Neuronal stem cell (in vitro differentiated cells): ENCODE data around the gene FOXP1.
A peak's percentile ranks its signal among the peaks of the same experiment; 100 is the strongest.

Experiments used
- DNase-seq: peaks from one replicate; pipeline ENCODE4 v3.0.0-alpha.2; 2013; ENCODE audit warnings: low spot score
- H2AFZ ChIP-seq: one replicate; pipeline ENCODE4 v1.6.1; 2013; ENCODE audit warnings: mild to moderate bottlenecking, low read length, inconsistent platforms
- H2AK5ac ChIP-seq: 2 replicates; pipeline ENCODE4 v1.6.1; 2013; ENCODE audit warnings: low read depth, mild to moderate bottlenecking, inconsistent platforms, low read length, moderate library complexity, mixed read lengths
- H2BK120ac ChIP-seq: 2 replicates; pipeline ENCODE4 v1.6.1; 2013; ENCODE audit warnings: low read depth, mild to moderate bottlenecking, inconsistent platforms, low read length, moderate library complexity, mixed read lengths
- H2BK12ac ChIP-seq: one replicate; pipeline ENCODE4 v1.6.1; 2013; ENCODE audit warnings: low read length, inconsistent platforms
- H2BK15ac ChIP-seq: 2 replicates; pipeline ENCODE4 v1.6.1; 2013; ENCODE audit warnings: mild to moderate bottlenecking, low read length, inconsistent platforms, mixed read lengths
- H2BK5ac ChIP-seq: one replicate; pipeline ENCODE4 v1.6.1; 2013; ENCODE audit warnings: inconsistent platforms, mild to moderate bottlenecking, low read length, moderate library complexity
- H3K14ac ChIP-seq: one replicate; pipeline ENCODE4 v1.6.1; 2013; ENCODE audit warnings: low read length, inconsistent platforms
- H3K18ac ChIP-seq: 2 replicates; pipeline ENCODE4 v1.6.1; 2013; ENCODE audit warnings: low read length, inconsistent platforms
- H3K23ac ChIP-seq: 2 replicates; pipeline ENCODE4 v1.6.1; 2013; ENCODE audit warnings: low read depth, mild to moderate bottlenecking, mixed read lengths, low read length, inconsistent platforms; ENCODE audit not compliant: poor library complexity
- H3K27ac ChIP-seq: replicated peaks from 3 replicates; pipeline ENCODE4 v1.5.1; 2013; ENCODE audit warnings: low read length, inconsistent platforms
- H3K27me3 ChIP-seq, 3 experiments: 2 replicates each; pipeline ENCODE4 v1.6.1; 2013; ENCODE audit warnings: low read length in 3 of 3, mild to moderate bottlenecking in 2 of 3, inconsistent platforms in 1 of 3, low read depth in 1 of 3, mixed read lengths in 1 of 3, moderate library complexity in 1 of 3; ENCODE audit not compliant: control insufficient read depth in 3 of 3, insufficient read depth in 3 of 3
- H3K36me3 ChIP-seq, 2 donors: replicated peaks in 1 of 2; 2 replicates each; pipeline ENCODE4 v1.6.1; 2013; ENCODE audit warnings: low read length in 2 of 2; ENCODE audit not compliant: control insufficient read depth in 2 of 2, insufficient read depth in 2 of 2
- H3K4ac ChIP-seq: 2 replicates; pipeline ENCODE4 v1.6.1; 2013; ENCODE audit warnings: inconsistent platforms, mild to moderate bottlenecking, low read length, moderate library complexity
- H3K4me1 ChIP-seq, 2 donors: 1 replicate in 1 of 2; 2 replicates in 1 of 2; pipeline ENCODE4 v1.6.1; 2013; ENCODE audit warnings: low read length in 2 of 2, low read depth in 1 of 2; ENCODE audit not compliant: control insufficient read depth in 2 of 2, insufficient read depth in 1 of 2
- H3K4me2 ChIP-seq: one replicate; pipeline ENCODE4 v1.6.1; 2013; ENCODE audit warnings: mild to moderate bottlenecking, low read length, inconsistent platforms; ENCODE audit not compliant: insufficient read depth, poor library complexity, severe bottlenecking
- H3K4me3 ChIP-seq, 2 donors: 2 replicates each; pipeline ENCODE4 v1.5.1; 2013; ENCODE audit warnings: low read length in 2 of 2, mild to moderate bottlenecking in 2 of 2, inconsistent platforms in 1 of 2, moderate library complexity in 1 of 2
- H3K79me1 ChIP-seq: one replicate; pipeline ENCODE4 v1.6.1; 2013; ENCODE audit warnings: low read depth, mild to moderate bottlenecking, inconsistent platforms, low read length, moderate library complexity
- H3K9ac ChIP-seq: one replicate; pipeline ENCODE4 v1.6.1; 2013; ENCODE audit warnings: mild to moderate bottlenecking, low read depth, low read length, inconsistent platforms; ENCODE audit not compliant: poor library complexity
- H3K9me3 ChIP-seq, 2 donors: replicated peaks in 1 of 2; 2 replicates each; pipeline versions ENCODE3 to v1.6.1; 2013; ENCODE audit warnings: low read length in 2 of 2, mild to moderate bottlenecking in 2 of 2, inconsistent platforms in 1 of 2, low read depth in 1 of 2, mixed read lengths in 1 of 2, moderate library complexity in 1 of 2; ENCODE audit not compliant: control insufficient read depth in 2 of 2, insufficient read depth in 1 of 2
- H4K8ac ChIP-seq: one replicate; pipeline ENCODE4 v1.6.1; 2013; ENCODE audit warnings: low read depth, mild to moderate bottlenecking, inconsistent platforms, low read length, moderate library complexity
- H4K91ac ChIP-seq: one replicate; pipeline ENCODE4 v1.6.1; 2013; ENCODE audit warnings: low read length, low read depth, mild to moderate bottlenecking, inconsistent platforms; ENCODE audit not compliant: poor library complexity
- WGBS, 2 donors: extraction: QIAGEN DNeasy Blood & Tissue Kit; methylation state at CpG; one replicate each; pipeline ENCODE4 v1.1.7; 2013; ENCODE audit warnings: missing lambda C conversion rate in 2 of 2, mixed read lengths in 1 of 2; ENCODE audit not compliant: insufficient read length in 2 of 2, insufficient replicate concordance in 1 of 2; ENCODE audit errors: extremely low coverage in 2 of 2; 5-methylcytosine and 5-hydroxymethylcytosine counted together

Gene FOXP1

DNA sequence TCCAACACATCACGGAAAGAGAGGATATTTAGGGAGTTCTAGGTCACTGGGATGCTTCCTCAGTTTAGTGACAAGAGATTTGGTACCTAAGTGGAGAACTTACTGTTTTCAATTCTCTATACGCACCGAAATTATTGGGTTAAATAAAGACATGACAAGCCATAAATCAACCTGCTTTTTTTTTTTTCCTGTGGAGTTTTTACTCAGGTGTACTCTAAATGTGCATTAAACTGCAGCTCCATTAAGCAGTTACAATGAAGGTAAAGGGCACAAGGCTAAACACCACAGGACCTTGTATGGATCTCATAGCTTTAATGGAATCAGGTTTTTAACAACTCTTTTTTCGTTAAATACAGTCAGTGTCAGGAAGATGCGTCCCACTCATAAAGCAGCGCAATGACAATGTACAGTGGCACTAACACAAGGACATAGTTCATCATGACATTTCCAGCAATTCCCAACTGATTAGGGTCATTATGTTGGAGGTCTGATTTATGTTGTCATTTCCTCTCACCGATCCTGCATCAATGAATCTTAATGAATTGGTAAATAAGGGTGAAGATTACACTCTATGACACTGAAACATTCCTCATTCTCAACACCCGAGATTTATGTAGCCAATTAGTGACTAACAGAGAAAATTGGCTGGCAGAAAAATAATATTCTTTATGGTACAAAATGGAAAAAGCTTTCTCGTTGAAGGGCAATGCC lies 355.2 kb downstream of the FOXP1 start:
- Histone ChIP-seq H3K18ac (no peak overlapping the region), H2BK120ac (no peak overlapping the region), H3K36me3 (no peaks in the 10 kb centered on the region), H4K91ac (no peak overlapping the region), H3K14ac (no peak overlapping the region), H3K4me3 (no peak overlapping the region), H2AFZ (no peak overlapping the region), H3K23ac (no peak overlapping the region), H3K9ac (no peak overlapping the region), H3K27ac (no peak overlapping the region), H3K9me3 (no peaks in the 10 kb centered on the region), H2BK12ac (no peak overlapping the region), H2BK15ac (no peak overlapping the region), H3K4me2 (no peak overlapping the region), H2AK5ac (no peak overlapping the region), H2BK5ac (no peak overlapping the region), H3K79me1 (peaks cover 4% of the 10 kb centered on the region), H3K27me3 (no peaks in the 10 kb centered on the region), H3K4me1 (peaks cover 3 to 6% of the 10 kb centered on the region in 2 donors), H3K4ac (no peak overlapping the region), H4K8ac (no peak overlapping the region)
- WGBS, 2 donors = no CpG with 5 or more reads among the region's 9 CpGs
- no peak for DNase-seq

DNA sequence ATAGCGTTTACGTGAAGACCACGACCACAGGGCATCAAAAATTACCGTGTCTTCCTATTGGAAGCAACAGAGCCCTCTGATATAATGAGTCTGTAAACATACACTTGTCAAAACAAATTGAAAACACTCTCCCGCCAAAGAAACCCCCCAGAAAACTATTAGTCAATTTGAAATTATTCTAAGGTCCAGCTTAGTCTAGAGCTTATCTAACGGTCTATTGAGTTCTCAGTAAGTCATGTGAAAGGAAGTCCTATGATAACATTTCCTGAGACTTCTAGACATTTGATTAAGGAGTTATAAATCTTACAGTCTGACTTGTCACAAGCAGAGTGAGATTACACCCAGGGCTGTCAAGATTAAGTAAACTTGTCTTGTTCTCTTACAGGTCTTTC lies 356.3 kb downstream of the FOXP1 start:
- no peak overlapping the region for H3K9ac ChIP-seq
- no peak for DNase-seq
- H2BK5ac ChIP-seq = no peak overlapping the region
- no peaks in the 10 kb centered on the region for H3K27me3 ChIP-seq
- H4K91ac ChIP-seq = no peak overlapping the region
- H3K4ac ChIP-seq = no peak overlapping the region
- H3K36me3 ChIP-seq = no peaks in the 10 kb centered on the region
- H2BK12ac ChIP-seq = no peak overlapping the region
- H3K14ac ChIP-seq = no peak overlapping the region
- H3K18ac ChIP-seq = no peak overlapping the region
- H2AK5ac ChIP-seq = no peak overlapping the region
- H3K79me1 ChIP-seq = peaks cover 4% of the 10 kb centered on the region
- no peak overlapping the region for H2BK15ac ChIP-seq
- H3K4me2 ChIP-seq = no peak overlapping the region
- H3K4me3 ChIP-seq = no peak overlapping the region
- H2BK120ac ChIP-seq = no peak overlapping the region
- H3K9me3 ChIP-seq = no peaks in the 10 kb centered on the region
- H3K4me1 ChIP-seq = peaks cover 3 to 6% of the 10 kb centered on the region in 2 donors
- no peak overlapping the region for H3K27ac ChIP-seq
- no peak overlapping the region for H4K8ac ChIP-seq
- H3K23ac ChIP-seq = peak overlapping the region; percentile 32
- WGBS, 2 donors = no CpG with 5 or more reads among the region's 6 CpGs
- no peak overlapping the region for H2AFZ ChIP-seq

DNA sequence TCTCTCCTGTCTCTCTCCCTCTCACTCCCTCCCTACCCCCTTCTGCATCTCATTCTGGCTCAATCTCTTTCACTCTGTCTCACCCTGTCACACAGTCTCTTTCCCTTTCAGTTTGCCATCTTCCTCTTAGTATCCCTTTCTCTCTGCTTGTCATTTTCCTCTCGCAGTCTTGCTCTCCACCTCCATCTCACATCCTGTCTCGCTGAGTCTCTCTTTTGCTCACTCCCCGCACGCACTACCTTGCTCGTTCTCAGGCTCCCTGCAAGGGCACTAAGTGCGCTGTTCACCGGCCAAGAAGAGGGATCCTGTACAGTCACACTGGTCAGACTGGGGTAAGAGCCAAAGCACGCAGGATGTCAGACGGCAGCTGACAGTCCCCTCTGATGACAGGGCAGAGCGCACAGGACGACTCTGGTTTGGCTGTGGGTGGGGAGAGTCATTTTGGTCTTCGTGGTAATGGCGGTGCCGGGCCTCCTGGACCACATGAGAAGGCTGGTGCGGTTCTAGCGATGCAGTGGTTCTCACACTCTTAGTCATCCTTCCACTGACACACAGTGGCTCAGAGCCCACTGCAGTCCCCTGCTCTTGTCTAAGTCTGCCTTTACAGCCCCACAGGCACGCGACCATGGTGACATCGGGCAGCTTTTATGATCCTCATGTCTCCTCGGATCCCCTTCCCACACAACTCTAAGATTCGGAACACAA lies 356.8 kb downstream of the FOXP1 start:
- Histone ChIP-seq H3K27ac (no peak overlapping the region), H3K4ac (no peak overlapping the region), H2BK5ac (no peak overlapping the region), H2AFZ (no peak overlapping the region), H3K4me3 (no peak overlapping the region), H3K14ac (no peak overlapping the region), H3K23ac (peak overlapping the region; percentile 32), H3K79me1 (peaks cover 4% of the 10 kb centered on the region), H2AK5ac (no peak overlapping the region), H2BK12ac (no peak overlapping the region), H2BK120ac (no peak overlapping the region), H4K8ac (peak overlapping the region; percentile 4), H3K9me3 (no peaks in the 10 kb centered on the region), H2BK15ac (no peak overlapping the region), H3K18ac (no peak overlapping the region), H3K36me3 (no peaks in the 10 kb centered on the region), H4K91ac (no peak overlapping the region), H3K27me3 (no peaks in the 10 kb centered on the region), H3K4me2 (no peak overlapping the region), H3K9ac (no peak overlapping the region), H3K4me1 (peaks cover 3 to 6% of the 10 kb centered on the region in 2 donors)
- no peak for DNase-seq
- no CpG with 5 or more reads among the region's 21 CpGs for WGBS, 2 donors

DNA sequence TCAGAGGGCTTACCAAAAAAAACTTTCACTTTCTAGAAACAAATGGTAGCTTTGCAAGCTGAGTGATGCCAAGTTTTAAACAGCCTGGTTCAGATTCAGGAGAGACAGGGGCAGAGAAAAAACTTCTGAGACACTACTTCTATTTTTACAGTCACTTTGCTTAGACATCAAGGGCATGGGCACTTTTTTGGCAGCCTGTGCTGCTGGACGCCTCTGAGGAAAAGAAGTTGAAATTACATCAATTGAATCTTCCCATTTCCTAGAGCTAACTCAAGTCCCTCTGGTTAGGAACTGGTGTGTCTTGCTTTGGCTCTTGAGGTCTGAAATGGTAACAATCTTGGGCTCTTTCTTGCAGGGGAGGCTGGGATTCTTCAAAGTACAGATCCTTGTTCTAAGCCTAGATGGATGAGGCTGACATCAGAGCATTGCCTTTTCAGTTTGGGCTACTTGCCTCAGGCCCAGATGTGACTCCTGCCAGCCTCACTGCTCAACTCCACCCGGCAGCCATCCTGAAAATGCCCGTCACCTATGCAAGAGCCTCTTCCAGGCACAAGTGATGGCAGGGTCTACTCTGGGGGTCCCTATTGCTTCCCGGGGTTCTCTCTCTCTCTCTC lies 357.5 kb downstream of the FOXP1 start:
- Histone ChIP-seq H3K4me2 (no peak overlapping the region), H3K23ac (no peak overlapping the region), H2BK120ac (no peak overlapping the region), H4K8ac (no peak overlapping the region), H2AFZ (no peak overlapping the region), H3K27me3 (no peaks in the 10 kb centered on the region), H2BK15ac (no peak overlapping the region), H4K91ac (no peak overlapping the region), H3K27ac (no peak overlapping the region), H2BK5ac (no peak overlapping the region), H3K9me3 (peaks cover 0 to 2% of the 10 kb centered on the region in 2 donors), H3K36me3 (no peaks in the 10 kb centered on the region), H3K14ac (no peak overlapping the region), H3K18ac (no peak overlapping the region), H2AK5ac (no peak overlapping the region), H2BK12ac (no peak overlapping the region), H3K79me1 (peaks cover 4% of the 10 kb centered on the region), H3K9ac (no peak overlapping the region), H3K4me3 (no peak overlapping the region), H3K4ac (no peak overlapping the region), H3K4me1 (peaks cover 3 to 6% of the 10 kb centered on the region in 2 donors)
- no CpG with 5 or more reads among the region's 4 CpGs for WGBS, 2 donors
- no peak for DNase-seq
